Coronary artery (tissue), 2 donors: ENCODE measurements around the gene JAG1.
A peak's percentile ranks its signal among the peaks of the same experiment; 100 is the strongest.

ENCODE experiments used
- DNase-seq: peaks from one replicate; pipeline ENCODE4 v3.0.0-alpha.2; 2017; ENCODE audit warnings: low spot score
- H3K27ac ChIP-seq, 2 donors: fragments of 200-600 bp; sonication (generic); one replicate each; pipeline ENCODE4 v1.5.1; 2016 to 2019
- H3K4me3 ChIP-seq: fragments of 200-600 bp; sonication (generic); 2 replicates; pipeline ENCODE4 v1.5.1; 2016; ENCODE audit warnings: mild to moderate bottlenecking, moderate library complexity
- CTCF ChIP-seq: fragments of 200-600 bp; sonication (generic); IDR thresholded peaks from one replicate; pipeline ENCODE4 v1.5.1; 2019; ENCODE audit warnings: antibody characterized with exemption

Gene JAG1

GRCh38 chr20:10649080-10649796 lies 24.6 kb downstream of the JAG1 start:
- H3K27ac ChIP-seq, result peak overlapping the region; percentile 88 to 95
- TF ChIP-seq CTCF, result no peak
- DNase-seq, result peak; percentile 40
- H3K4me3 ChIP-seq, result peak overlapping the region; percentile 3

GRCh38 chr20:10648651-10649050 lies 25.1 kb downstream of the JAG1 start:
- peak; percentile 38 for DNase-seq
- TF ChIP-seq CTCF, result no peak
- Histone ChIP-seq H3K27ac (peak overlapping the region; percentile 88 to 95), H3K4me3 (peak overlapping the region; percentile 21)

GRCh38 chr20:10647909-10648308 lies 25.9 kb downstream of the JAG1 start:
- peak; percentile 67 for DNase-seq
- peak overlapping the region; percentile 88 to 95 for H3K27ac ChIP-seq
- H3K4me3 ChIP-seq, result peak overlapping the region; percentile 21
- TF ChIP-seq CTCF, result no peak

GRCh38 chr20:10647471-10647870 lies 26.3 kb downstream of the JAG1 start:
- peak; percentile 69 for DNase-seq
- Histone ChIP-seq H3K27ac (peak overlapping the region; percentile 88 to 95), H3K4me3 (peak overlapping the region; percentile 21)
- no peak for TF ChIP-seq CTCF

- peak; percentile 69 for DNase-seq
- no peak for TF ChIP-seq CTCF
- Histone ChIP-seq H3K4me3 (no peak overlapping the region), H3K27ac (peak overlapping the region; percentile 88 to 95)
Observed at GRCh38 chr20:10646886-10647420, 26.8 kb downstream of the JAG1 start.

- H3K27ac ChIP-seq, result peak overlapping the region; percentile 88 to 95
- DNase-seq, result no peak
- no peak overlapping the region for H3K4me3 ChIP-seq
- TF ChIP-seq CTCF, result no peak
Observed at GRCh38 chr20:10646006-10646405, 27.8 kb downstream of the JAG1 start.

GRCh38 chr20:10645205-10645570 lies 28.6 kb downstream of the JAG1 start:
- TF ChIP-seq CTCF, result no peak
- Histone ChIP-seq H3K4me3 (no peak overlapping the region), H3K27ac (peak overlapping the region; percentile 88 to 95)
- peak; percentile 70 for DNase-seq
